H1 (cell line): Measurements from ENCODE around the gene ARL5A. TPM values are rescaled to one million over a fixed set of nuclear protein-coding genes. Genes with fewer than 3 reads are reported as not detected.

ENCODE experiments used
- CTCF ChIA-PET: fragments of 300-600 bp; sonication (Branson Sonifier 250); formaldehyde crosslinking; loops from one replicate; lab custom pipeline; 2021; ENCODE audit not compliant: partially characterized antibody; lab: Charles Lee
- POLR2A ChIA-PET: fragments of 300-600 bp; sonication (Branson Sonifier 250); formaldehyde crosslinking; loops from one replicate; lab custom pipeline; 2021; ENCODE audit warnings: inconsistent platforms; ENCODE audit not compliant: partially characterized antibody; lab: Charles Lee
- DNase-seq, 2 experiments: peaks; one replicate each; pipeline versions ENCODE4 v3.0.0 to v3.0.0-alpha.2; 2010 to 2022; ENCODE audit warnings: low spot score in 2 of 2, low read depth in 1 of 2, mixed read lengths in 1 of 2
- FAIRE-seq: peaks from 2 replicates; lab custom pipeline; 2011; peaks lifted over from hg19 to GRCh38; lab: Jason Lieb, UNC
- H2AFZ ChIP-seq: 2 replicates; pipeline ENCODE4 v1.8.1; 2012; ENCODE audit warnings: low read length, inconsistent platforms
- H2AK5ac ChIP-seq: 2 replicates; pipeline ENCODE4 v1.6.1; 2013; ENCODE audit warnings: low read depth, low read length
- H2BK120ac ChIP-seq: replicated peaks from 2 replicates; pipeline ENCODE3; 2013; ENCODE audit warnings: low read depth, low read length, inconsistent platforms
- H2BK12ac ChIP-seq: 2 replicates; pipeline ENCODE4 v1.6.1; 2013; ENCODE audit warnings: low read depth, low read length
- H2BK15ac ChIP-seq: 2 replicates; pipeline ENCODE4 v1.6.1; 2013; ENCODE audit warnings: low read length
- H2BK20ac ChIP-seq: 2 replicates; pipeline ENCODE4 v1.6.1; 2013; ENCODE audit warnings: low read length
- H2BK5ac ChIP-seq: 2 replicates; pipeline ENCODE4 v1.6.1; 2013; ENCODE audit warnings: low read depth, low read length
- H3K14ac ChIP-seq: 2 replicates; pipeline ENCODE4 v1.6.1; 2013; ENCODE audit warnings: inconsistent platforms; ENCODE audit not compliant: insufficient read length
- H3K18ac ChIP-seq: 2 replicates; pipeline ENCODE4 v1.6.1; 2013; ENCODE audit warnings: low read length; ENCODE audit errors: extremely low read depth
- H3K23ac ChIP-seq: 2 replicates; pipeline ENCODE4 v1.6.1; 2013; ENCODE audit warnings: inconsistent platforms; ENCODE audit not compliant: insufficient read length
- H3K23me2 ChIP-seq: 2 replicates; pipeline ENCODE4 v1.6.1; 2013; ENCODE audit warnings: low read depth, low read length
- H3K27ac ChIP-seq: 2 replicates; pipeline ENCODE4 v1.6.1; 2011; ENCODE audit warnings: low read depth, low read length, inconsistent platforms
- H3K27me3 ChIP-seq, 4 experiments: replicated peaks in 1 of 4; 1 replicate in 1 of 4; 2 replicates in 3 of 4; pipeline versions ENCODE4 v1.6.1 to v1.8.1; 2011 to 2013; ENCODE audit warnings: low read length in 3 of 4, mild to moderate bottlenecking in 3 of 4, inconsistent platforms in 2 of 4, mixed read lengths in 2 of 4, moderate library complexity in 1 of 4; ENCODE audit not compliant: control insufficient read depth in 3 of 4, insufficient read depth in 3 of 4; ENCODE audit errors: extremely low read depth in 1 of 4
- H3K36me3 ChIP-seq, 4 experiments: 2 replicates each; pipeline versions ENCODE4 v1.6.1 to v1.8.1; 2011 to 2013; ENCODE audit warnings: mild to moderate bottlenecking in 4 of 4, low read length in 3 of 4, moderate library complexity in 2 of 4, control low read depth in 1 of 4, inconsistent platforms in 1 of 4; ENCODE audit not compliant: insufficient read depth in 4 of 4, control insufficient read depth in 2 of 4
- H3K4ac ChIP-seq: replicated peaks from 2 replicates; pipeline ENCODE3; 2013; ENCODE audit warnings: low read length, low read depth, mixed read lengths, inconsistent platforms; ENCODE audit not compliant: insufficient read length
- H3K4me1 ChIP-seq, 4 experiments: replicated peaks in 1 of 4; 1 replicate in 1 of 4; 2 replicates in 3 of 4; pipeline versions ENCODE4 v1.6.1 to v1.8.1; 2011 to 2013; ENCODE audit warnings: low read length in 3 of 4, inconsistent platforms in 2 of 4, mixed read lengths in 1 of 4; ENCODE audit not compliant: insufficient read depth in 4 of 4, control insufficient read depth in 3 of 4
- H3K4me2 ChIP-seq, 2 experiments: 2 replicates each; pipeline versions ENCODE4 v1.6.1 to v1.8.1; 2011 to 2013; ENCODE audit warnings: low read depth in 2 of 2, low read length in 2 of 2, control low read depth in 1 of 2, inconsistent platforms in 1 of 2, mild to moderate bottlenecking in 1 of 2; ENCODE audit not compliant: insufficient read depth in 1 of 2
- H3K4me3 ChIP-seq, 4 experiments: fragments of 200-600, 300-600 bp in 1 of 4; sonication (generic), shearing (Covaris generic), sonication (Bioruptor Twin) in 1 of 4; 2 replicates each; pipeline versions ENCODE4 v1.5.1 to v1.8.1; 2011 to 2016; ENCODE audit warnings: low read length in 4 of 4, low read depth in 3 of 4, control low read depth in 2 of 4, inconsistent platforms in 2 of 4, mild to moderate bottlenecking in 2 of 4, mixed read lengths in 1 of 4, moderate library complexity in 1 of 4; ENCODE audit not compliant: insufficient read depth in 2 of 4; ENCODE audit errors: extremely low read depth in 1 of 4
- H3K56ac ChIP-seq: replicated peaks from 2 replicates; pipeline ENCODE3; 2013; ENCODE audit warnings: low read depth, mild to moderate bottlenecking, mixed read lengths, low read length, inconsistent platforms; ENCODE audit not compliant: insufficient read length
- H3K79me1 ChIP-seq: 2 replicates; pipeline ENCODE4 v1.6.1; 2013; ENCODE audit warnings: low read depth, low read length, control low read depth
- H3K79me2 ChIP-seq, 2 experiments: 2 replicates each; pipeline versions ENCODE4 v1.6.1 to v1.8.1; 2012 to 2013; ENCODE audit warnings: low read length in 2 of 2, mild to moderate bottlenecking in 2 of 2, inconsistent platforms in 1 of 2; ENCODE audit not compliant: insufficient read depth in 2 of 2, control insufficient read depth in 1 of 2
- H3K9ac ChIP-seq, 4 experiments: replicated peaks in 1 of 4; 1 replicate in 1 of 4; 2 replicates in 3 of 4; pipeline versions ENCODE4 v1.6.1 to v1.8.1; 2011 to 2013; ENCODE audit warnings: low read depth in 3 of 4, low read length in 3 of 4, control low read depth in 2 of 4, mild to moderate bottlenecking in 2 of 4, moderate library complexity in 2 of 4, inconsistent platforms in 1 of 4; ENCODE audit errors: extremely low read depth in 1 of 4
- H3K9me3 ChIP-seq, 2 experiments: 2 replicates each; pipeline versions ENCODE4 v1.6.1 to v1.8.1; 2012 to 2013; ENCODE audit warnings: mild to moderate bottlenecking in 2 of 2, moderate library complexity in 2 of 2, control low read depth in 1 of 2, inconsistent platforms in 1 of 2, low read depth in 1 of 2, low read length in 1 of 2, mixed read lengths in 1 of 2; ENCODE audit not compliant: insufficient read depth in 2 of 2
- H4K20me1 ChIP-seq, 2 experiments: replicated peaks in 1 of 2; 2 replicates each; pipeline versions ENCODE3 to v1.8.1; 2011 to 2013; ENCODE audit warnings: inconsistent platforms in 2 of 2, low read length in 2 of 2, mild to moderate bottlenecking in 1 of 2; ENCODE audit not compliant: insufficient read depth in 2 of 2, control insufficient read depth in 1 of 2
- H4K5ac ChIP-seq: 2 replicates; pipeline ENCODE4 v1.6.1; 2013; ENCODE audit warnings: low read length, low read depth, mixed read lengths, inconsistent platforms; ENCODE audit not compliant: insufficient read length
- H4K8ac ChIP-seq: 2 replicates; pipeline ENCODE4 v1.8.0; 2013; ENCODE audit warnings: mild to moderate bottlenecking, moderate library complexity, low read length, inconsistent platforms; ENCODE audit not compliant: insufficient read depth; ENCODE audit errors: extremely low read depth
- H4K91ac ChIP-seq: replicated peaks from 2 replicates; pipeline ENCODE3; 2013; ENCODE audit warnings: low read length, mixed read lengths, inconsistent platforms; ENCODE audit not compliant: insufficient read length
- ATF3 ChIP-seq: IDR thresholded peaks from 2 replicates; pipeline ENCODE4 v1.6.1; 2011; ENCODE audit warnings: low read depth, mild to moderate bottlenecking, low read length; ENCODE audit not compliant: insufficient read depth
- SIRT6 ChIP-seq: IDR thresholded peaks from one replicate; pipeline ENCODE4 v1.7.1; 2012; ENCODE audit warnings: low read length, inconsistent platforms
- WGBS, 2 experiments: shearing (Covaris generic) in 1 of 2; methylation state at CpG; one replicate each; pipeline versions ENCODE4 v1.1.6 to v1.1.7; 2013 to 2015; ENCODE audit warnings: low lambda C conversion rate in 2 of 2, mixed read lengths in 2 of 2, inconsistent platforms in 1 of 2, low coverage in 1 of 2, missing lambda C conversion rate in 1 of 2; ENCODE audit not compliant: insufficient replicate concordance in 2 of 2, insufficient coverage in 1 of 2, insufficient read length in 1 of 2; ENCODE audit errors: extremely low coverage in 1 of 2, missing lambda C conversion rate in 1 of 2; 5-methylcytosine and 5-hydroxymethylcytosine counted together
- polyA plus RNA-seq, 7 experiments: library from polyadenylated mRNA; depleted of rRNA in 3 of 7; stranded (reverse) in 5 of 7; unstranded in 2 of 7; fragments of >200 nt in 5 of 7; fragments of 200-250 nt in 2 of 7; gene quantifications; 1 replicate in 5 of 7; 2 replicates in 1 of 7; 4 replicates in 1 of 7; pipeline versions ENCODE4 v1.2.1 to v1.2.3, GENCODE V29; 2011 to 2013; ENCODE audit warnings: missing spikeins in 2 of 7, mixed read lengths in 2 of 7
- total RNA-seq: library from RNA; stranded (reverse); fragmentation: NEBNext Ultra II Directional; extraction: Animal tissue kit (Norgen Biotek cat#: 25700); gene quantifications from 2 replicates; pipeline ENCODE4 v1.2.1, GENCODE V29; 2021

ARL5A gene
- total and polyA plus RNA-seq, 2 of the 8 experiments (the other 6 are each of a cell fraction or from before 2014, with no cell fraction given) = 12.6 to 86.3 TPM

GRCh38 chr2:151771599-151772358 is 56.4 kb downstream of the ARL5A start:
- no peaks in the 10 kb centered on the region for H3K23me2 ChIP-seq
- no peak overlapping the region for H2BK15ac ChIP-seq
- H3K27ac ChIP-seq = no peak overlapping the region
- no peak overlapping the region for H2AK5ac ChIP-seq
- CTCF ChIA-PET = interaction anchor here (0.6 to 0.7 kb wide), 2 partner anchors 75 to 254 kb away, joined by 3 to 4 read pairs; no protein-coding TSS in a partner anchor
- no peak overlapping the region for H2BK5ac ChIP-seq
- H2BK120ac ChIP-seq = no peak overlapping the region
- H3K9ac ChIP-seq = no peak overlapping the region
- POLR2A ChIA-PET = no interaction called here
- H3K9me3 ChIP-seq = no peaks in the 10 kb centered on the region
- no peak overlapping the region for H3K56ac ChIP-seq
- no peak overlapping the region for H4K91ac ChIP-seq
- H3K36me3 ChIP-seq = peaks cover 0 to 2% (median 0%) of the 10 kb centered on the region in 4 experiments; a peak in 1 of 8 replicates
- no peak for DNase-seq
- H2BK20ac ChIP-seq = no peak overlapping the region
- H3K23ac ChIP-seq = no peak overlapping the region
- no peaks in the 10 kb centered on the region for H3K27me3 ChIP-seq
- WGBS, 2 experiments = 91% methylated on average over 10 of the region's 10 CpGs; no CpG with 5 or more reads in 1 of the 2 experiments
- H2AFZ ChIP-seq = no peak overlapping the region
- no peak overlapping the region for H3K4me2 ChIP-seq
- H3K18ac ChIP-seq = no peak overlapping the region
- no peak for FAIRE-seq
- no peak overlapping the region for H4K8ac ChIP-seq
- H3K14ac ChIP-seq = no peak overlapping the region
- H3K4me1 ChIP-seq = no peaks in the 10 kb centered on the region
- TF ChIP-seq ATF3 (no peak), SIRT6 (no peak)
- H3K79me2 ChIP-seq = no peaks in the 10 kb centered on the region
- no peak overlapping the region for H3K4me3 ChIP-seq
- H3K79me1 ChIP-seq = no peaks in the 10 kb centered on the region
- H4K20me1 ChIP-seq = no peaks in the 10 kb centered on the region
- no peak overlapping the region for H3K4ac ChIP-seq
- H2BK12ac ChIP-seq = no peak overlapping the region
- H4K5ac ChIP-seq = no peak overlapping the region
